DMS 273 (cell line): ENCODE measurements around the gene ARL3.
A peak's percentile ranks its signal among the peaks of the same experiment; 100 is the strongest.
"Not testable (repeated sequence)": the region's sequence is repeated elsewhere in the genome, so short reads cannot be mapped to it uniquely, and the experiment has no call there.

ENCODE experiments used
- DNase-seq: peaks from one replicate; lab custom pipeline; 2025; ENCODE audit not compliant: unreplicated experiment; lab: John Stamatoyannopoulos, UW

The ARL3 gene

DNA sequence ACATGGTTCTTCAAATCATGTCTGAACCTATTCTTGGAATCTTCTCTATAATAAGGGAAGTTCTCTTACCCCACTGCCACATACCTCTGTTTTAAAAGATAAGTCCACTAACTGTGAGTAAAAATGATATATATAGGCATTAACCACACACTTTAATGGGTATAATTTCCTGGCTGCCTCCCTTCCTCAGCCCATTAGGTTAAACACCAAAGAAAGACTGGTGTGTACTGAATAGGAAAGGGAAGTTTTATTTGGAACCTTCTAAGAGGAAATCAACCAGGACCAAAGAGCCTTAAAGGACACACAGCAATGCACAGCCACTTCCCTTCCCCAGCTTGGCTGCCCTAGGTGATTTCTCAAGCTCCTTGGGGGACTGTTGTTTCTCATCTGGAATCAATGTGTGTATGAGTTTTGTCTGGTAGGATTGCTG lies 24.5 kb upstream of the ARL3 start:
- no peak for DNase-seq

DNA sequence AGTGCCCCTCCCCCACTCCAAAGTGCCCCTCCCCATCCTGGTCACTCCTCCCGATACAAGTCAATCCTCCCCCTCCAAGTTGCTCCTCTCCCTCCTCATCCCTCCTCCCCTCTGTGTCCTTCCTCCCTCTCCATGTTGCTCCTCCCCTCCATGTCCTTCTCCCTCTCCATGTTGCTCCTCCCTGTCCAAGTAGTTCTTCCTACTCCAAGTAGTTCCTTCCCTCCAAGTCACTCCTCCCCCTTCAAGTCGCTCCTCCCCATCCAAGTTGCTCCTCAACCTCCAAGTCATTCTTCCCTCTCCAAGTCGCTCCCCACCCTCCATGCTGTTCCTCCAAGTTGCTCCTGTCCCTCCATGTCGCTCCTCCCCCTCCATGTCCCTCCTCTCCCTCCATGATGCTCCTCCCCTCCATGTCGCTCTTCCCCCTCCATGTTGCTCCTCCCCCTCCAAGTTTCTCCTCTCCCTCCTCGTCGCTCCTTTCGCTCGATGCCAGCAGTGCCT lies 20.9 kb upstream of the ARL3 start:
- DNase-seq, result no peak

DNA sequence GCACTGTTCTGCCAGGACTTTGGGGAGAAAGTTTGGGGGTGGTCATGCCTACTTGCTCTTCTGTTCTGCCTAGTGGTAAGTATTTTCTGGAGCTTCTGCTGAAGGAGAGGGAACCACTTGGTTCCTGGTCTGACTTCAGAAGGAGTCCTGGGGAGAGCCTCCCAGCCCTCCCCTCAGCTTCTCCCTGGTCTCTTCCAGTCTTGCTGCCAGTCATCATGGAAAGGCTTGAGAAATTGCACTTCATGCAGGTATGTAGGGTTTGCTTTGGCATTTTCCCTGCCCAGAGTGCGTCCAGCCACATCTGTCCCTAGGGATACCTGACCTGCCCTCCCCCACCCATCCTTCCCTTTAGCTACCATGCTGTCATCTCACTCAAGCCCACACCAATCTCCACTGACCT lies 18.5 kb upstream of the ARL3 start:
- DNase-seq, result no peak

DNA sequence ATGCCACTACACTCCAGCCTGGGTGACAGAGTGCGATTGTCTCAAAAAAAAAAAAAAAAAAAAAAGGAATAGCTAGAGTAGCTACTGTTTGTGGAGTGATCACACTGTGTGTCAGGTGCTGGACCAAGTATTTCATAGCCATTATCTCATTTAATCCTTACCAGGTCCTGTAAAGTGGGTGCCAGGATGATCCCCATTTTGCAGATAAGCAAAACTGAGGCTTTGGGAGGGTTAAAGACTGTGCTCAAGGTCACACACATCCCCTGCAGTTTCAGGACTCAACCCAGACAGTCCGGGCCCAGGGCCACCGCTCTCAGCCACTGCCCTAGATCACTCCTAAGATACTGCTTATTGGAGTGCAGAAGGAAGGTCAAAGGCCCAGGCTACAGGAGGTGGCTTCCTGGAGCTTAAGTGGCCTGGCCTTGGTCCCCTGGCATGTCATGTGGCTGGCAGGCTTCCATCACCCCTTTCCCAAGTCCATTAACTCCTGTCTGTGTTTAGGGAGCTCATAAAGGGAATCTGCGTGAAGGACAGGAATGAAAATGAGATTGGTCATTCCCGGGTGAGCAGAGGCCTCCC lies 17.1 kb upstream of the ARL3 start:
- no peak for DNase-seq

DNA sequence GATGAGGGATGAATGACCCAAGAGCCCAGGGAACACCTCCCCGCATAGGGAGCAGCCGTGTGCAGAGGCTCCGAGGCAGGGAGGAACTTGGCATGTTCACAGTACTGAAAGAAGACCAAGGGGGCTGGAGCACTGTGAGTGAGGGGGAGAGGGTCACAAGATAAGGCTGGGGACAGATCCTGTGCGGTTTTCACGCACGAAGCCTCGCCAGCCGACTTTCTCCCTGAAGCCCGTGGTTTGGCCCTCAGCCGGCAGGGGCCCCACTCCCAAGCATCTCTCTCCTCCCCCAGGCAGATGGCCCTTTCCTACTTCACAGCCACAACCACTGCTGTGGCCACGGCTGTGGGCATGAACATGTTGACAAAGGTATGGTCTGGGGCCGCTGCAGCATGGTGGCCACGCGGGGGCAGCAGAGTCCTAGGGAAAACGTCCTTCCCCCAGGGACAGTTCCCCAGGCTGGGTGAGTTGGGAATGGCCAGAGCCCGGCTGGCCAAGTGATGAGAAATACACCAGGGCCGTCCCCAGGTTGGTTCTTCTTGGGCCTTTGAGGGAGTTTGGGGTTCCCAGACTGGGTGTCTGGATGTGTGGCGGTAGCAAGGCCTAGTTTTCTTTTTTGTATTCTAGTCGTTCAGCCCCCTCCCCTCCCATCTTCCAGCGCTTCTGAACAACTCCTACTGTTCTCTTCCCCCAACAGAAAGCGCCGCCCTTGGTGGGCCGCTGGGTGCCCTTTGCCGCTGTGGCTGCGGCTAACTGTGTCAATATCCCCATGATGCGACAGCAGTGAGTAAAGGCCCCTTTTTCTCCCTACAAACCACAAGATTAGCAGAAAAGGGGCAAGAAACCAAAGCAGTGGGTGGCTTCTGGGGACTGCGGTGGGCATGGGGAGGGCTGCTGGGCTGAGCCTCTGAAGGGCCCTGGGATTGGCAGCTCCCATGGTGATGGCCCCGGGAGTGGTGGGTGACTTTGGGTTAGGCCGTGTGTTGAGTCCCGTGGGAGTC lies 15.1 kb upstream of the ARL3 start:
- peak; percentile 84 for DNase-seq

DNA sequence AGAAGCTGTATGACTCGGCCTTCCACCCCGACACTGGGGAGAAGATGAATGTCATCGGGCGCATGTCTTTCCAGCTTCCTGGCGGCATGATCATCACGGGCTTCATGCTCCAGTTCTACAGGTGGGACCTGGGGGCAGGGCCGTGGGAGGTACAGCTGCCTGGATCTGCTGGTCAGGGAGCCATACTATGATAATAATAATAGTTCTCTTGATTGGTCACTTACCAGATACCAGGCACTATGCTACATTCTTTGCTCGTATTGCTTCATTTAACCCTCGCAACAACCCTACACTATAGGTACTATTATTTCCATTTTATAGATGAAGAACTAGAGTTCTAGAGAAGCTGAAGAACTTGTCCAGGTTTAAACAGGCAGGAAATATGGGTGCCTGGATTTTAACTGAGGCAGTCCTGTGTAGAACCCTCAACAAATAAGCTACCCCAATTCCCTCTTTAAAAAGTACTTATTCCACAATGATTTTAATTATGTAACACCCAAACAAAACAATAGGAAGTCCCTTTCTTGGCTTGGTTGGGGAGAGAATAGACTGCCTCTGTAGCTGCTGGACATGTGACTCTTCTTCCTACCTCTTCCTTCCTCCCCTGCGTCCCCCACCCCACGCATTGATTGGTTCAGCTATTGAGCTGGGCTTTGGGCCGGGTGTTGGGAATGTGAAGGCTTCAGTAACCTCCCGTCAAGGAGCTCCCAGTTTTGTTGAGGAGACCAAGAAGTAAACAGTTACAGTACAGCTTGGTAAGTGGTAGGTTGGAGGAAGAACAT lies 13.0 kb upstream of the ARL3 start:
- DNase-seq, result no peak

DNA sequence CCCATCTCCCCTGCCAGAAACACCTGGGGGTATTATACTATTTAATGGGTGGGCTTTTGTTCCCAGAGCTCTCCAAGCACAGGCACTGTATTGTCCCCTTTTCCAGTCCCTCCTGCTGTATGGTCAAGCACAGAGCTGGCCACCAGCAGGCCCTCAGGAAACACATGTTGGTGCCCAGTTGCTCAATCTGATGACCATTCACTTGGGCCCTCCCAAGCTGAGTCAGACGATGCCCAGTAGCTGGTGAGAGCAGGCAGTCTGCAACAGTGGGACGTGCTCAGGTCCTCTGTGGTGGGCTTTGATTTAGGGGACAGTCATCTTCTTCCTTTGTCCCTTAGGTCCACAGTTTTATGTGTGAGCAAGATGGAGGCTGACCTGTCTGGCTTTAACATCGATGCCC lies 12.1 kb upstream of the ARL3 start:
- DNase-seq, result no peak

DNA sequence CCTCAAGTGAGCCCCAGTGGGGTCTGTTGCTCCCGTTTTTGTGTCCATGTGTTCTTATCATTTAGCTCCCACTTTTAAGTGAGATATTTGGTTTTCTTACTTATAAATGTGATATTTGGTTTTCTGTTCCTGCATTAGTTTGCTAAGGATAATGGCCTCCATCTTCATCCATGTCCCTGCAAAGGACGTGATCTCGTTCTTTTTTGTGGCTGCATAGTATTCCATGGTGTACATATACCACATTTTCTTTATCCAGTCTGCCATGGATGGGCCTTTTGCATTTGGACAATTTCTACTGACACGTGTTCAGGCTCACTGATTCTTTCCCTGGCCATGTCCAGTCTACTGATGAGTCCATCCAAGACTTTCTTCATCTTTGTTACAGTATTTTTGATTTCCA lies 9.8 kb upstream of the ARL3 start:
- no peak for DNase-seq

DNA sequence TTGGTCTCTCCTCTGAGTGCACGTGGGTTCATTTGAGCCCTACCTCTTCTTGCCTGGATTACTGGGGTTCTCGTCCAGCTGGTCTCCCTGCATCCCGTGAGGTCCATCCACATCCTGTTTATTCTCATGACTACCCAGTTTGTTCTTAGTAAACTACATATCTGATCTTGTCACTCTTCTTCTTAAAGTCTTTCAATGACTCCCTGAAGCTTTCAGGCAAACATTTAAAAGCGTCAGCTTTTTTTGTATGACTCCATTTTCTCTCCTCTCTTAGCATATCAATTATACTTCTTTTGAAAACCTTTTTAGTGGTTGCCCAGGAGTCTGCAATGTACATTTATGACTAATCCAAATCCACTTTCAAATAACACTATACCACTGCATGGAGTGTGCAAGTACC lies 7.8 kb upstream of the ARL3 start:
- DNase-seq, result no peak

DNA sequence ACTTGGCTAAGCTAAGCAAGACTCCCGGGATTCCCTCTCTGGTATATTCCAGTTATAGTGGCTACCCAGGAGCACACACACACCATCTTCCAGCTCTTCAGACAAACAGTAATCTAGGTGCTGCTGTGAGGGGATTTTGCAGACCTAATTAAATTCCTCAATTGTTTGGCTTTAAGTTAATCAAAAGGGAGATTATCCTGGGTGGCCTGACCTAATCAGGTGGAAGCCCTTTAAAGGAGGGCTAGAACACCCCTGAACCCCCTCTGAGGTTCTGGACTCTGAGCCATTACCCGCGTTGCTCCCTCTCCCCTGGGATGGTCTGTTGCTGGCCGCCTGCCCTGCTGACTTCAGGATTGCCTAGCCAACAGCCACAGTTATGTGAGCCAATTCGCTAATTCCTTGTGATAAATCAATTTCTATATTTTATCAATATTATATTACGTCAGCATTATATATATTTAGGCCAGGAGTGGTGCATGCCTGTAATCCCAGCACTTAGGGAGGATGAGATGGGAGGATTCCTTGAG lies 6.6 kb upstream of the ARL3 start:
- DNase-seq, result no peak

DNA sequence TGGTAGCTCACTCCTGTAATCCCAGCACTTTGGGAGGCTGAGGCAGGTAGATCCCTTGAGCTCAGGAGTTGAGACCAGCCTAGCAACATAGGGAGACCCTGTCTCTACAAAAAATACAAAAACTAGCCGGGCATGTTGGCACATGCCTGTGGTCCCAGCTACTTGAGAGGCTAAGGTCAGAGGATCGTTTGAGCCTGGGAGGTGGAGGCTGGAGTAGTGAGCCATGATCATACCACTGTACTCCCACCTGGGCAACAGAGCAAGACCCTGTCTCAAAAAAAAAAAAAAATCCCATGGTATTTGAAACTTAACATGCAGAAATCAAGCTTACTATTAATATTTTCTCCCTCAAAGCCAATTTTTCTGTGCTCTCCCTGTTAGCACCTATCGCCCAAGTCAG lies 6.1 kb upstream of the ARL3 start:
- no peak for DNase-seq

DNA sequence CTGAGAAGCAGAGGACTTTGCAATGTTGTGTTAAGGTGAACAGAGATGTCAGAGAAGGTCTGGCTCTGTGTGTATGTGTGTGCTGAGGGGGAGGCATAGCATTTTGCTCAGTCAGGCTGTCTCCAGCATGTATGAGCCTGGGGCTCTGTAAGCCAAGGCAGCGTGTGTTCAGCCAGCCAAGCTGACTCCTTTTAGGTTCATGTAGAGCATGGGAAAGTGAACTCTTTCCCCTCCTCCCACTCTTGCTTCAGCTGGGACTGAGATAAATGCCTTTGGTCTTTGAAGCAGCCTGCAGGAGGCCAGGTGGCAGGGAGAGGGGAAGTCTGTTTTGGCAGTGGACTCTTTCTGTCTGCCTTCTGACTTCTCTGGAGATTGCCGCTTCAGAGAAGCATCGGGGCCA lies 4.0 kb upstream of the ARL3 start:
- DNase-seq, result peak; percentile 58

DNA sequence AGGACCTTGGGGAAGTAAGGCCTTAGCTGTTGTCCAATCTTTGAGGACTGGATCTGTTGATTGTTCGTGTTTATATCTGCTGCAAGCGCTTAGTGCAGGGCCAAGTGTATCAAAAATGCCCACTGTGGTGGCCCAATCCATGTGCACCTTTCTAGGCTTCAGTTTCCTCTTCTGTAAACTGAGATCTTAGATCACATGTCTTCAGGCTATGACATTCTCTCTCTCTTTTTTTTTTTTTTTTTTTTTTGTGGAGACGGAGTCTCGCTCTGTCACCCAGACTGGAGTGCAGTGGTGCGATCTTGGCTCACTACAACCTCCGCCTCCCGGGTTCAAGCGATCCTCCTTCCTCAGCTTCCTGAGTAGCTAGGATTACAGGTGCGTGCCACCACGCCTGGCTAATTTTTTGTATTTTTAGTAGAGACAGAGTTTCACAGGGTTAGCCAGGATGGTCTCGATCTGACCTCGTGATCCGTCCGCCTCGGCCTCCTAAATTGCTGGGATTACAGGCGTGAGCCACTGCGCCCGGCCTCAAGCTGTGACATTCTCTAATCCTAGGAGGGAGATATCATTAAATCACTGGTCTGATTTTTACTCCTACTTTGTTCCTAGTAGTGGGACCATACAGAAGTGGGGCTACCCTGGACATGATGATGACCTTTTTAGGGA lies 2.8 kb upstream of the ARL3 start:
- DNase-seq, result not testable (repeated sequence)

DNA sequence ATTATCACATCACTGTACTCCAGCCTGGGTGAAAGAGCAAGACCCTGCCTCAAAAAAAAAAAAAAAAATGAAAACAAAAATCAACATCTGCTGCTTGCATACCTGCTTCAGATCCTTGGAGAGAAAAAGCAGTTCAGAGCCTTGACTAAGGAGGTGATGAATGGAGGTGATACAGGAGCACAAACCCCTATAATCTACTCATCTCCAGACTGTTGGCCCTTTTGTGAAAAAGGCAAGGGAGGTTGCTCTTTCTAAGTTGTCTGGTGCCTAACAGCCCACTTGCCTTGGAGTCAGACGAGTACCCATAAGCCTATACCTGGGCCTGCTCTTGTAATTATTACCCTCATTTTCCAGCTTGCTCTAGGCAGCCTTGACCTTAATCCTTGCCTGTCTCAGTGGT lies 1.7 kb upstream of the ARL3 start:
- no peak for DNase-seq

DNA sequence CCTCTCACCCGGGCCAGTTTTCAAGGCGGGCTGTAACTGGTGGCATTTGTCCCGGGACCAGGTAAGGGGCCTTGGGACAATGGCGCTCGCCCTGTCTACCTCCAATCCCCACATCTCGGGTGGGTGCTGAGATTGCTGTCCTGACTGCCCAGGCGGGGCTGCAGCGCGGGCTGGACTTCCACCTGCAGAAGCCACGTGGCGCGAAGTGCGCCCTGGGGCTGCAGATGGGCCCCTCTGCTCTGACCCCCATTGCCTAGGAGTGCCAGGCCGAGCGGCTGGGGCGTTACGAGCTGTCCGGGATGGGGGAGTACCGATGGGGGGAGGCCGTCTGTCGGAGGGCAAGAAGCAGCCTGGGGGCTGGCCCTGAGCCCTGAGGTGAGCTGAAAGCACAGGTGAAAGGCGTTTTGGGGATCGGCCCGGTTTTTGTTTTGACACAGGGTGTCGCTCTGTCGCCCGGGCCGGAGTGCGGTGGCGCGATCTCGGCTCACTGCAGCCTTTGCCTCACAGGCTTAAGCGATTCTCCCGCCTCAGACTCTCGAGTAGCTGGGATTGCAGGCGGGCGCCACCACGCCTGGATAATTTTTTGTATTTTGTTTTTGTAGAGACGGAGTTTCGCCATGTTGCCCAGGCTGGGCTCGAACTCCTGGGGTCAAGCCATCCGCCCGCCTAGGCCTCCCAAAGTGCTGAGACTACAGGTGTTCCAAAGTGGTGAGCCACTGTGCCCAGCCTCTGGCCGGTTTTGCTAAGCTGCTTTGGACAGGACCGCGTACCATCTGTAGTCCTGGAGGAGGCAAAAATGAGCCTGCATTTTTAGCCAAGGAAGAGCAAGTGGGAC lies 641 bp upstream of the ARL3 start, which contains the start of gene SFXN2:
TSS of gene SFXN2 (plus strand) at position 16 of the 835 bp plus-strand sequence. CDS start 12,001 bp downstream, outside the sequence.
- DNase-seq, result peak; percentile 61

DNA sequence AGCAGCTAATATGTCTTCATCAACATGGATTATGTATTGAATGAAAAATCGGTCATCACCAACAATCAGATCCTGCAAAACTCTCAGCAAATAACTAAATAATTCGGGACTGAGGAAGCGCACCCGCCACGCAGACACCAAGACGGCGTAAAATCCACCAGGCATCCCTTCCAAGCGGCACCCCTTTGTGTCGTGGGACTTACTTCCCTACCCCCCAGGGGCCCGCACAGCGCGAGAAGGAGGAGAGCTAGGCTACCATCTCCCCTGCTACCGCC lies 721 bp downstream of the ARL3 start:
- DNase-seq, result no peak

DNA sequence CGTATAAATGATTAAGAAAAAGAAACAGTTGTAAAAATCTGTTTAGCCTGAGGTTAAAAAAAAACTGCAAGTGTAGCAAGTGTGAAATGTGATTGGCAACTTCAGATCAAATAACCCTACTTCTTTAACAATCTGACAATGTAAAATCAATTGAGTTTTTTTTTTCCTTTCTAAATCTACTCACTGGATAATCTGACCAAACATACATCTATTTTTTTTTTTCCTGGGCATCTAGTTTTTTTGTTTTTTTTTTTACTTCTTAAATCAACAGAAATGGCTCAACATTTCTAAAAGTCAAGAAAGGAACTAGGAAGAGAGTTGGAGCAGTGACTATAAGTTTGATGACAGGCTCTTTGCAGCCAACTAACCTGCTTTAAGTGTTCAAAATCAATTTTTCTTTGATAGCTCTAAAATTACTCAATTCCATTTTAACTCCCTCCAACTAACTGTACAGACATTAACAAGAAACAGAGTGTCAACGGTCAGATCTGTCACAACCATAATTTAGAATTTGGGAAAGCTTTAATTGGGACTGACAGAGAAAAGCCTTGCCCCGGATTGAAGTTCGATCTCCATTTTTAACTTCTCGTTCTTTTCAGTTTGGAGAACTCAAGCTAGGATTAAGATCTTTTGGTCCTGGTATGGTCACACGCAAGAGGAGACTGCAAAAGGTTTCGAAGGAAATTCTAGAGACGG lies 1.2 kb downstream of the ARL3 start:
- DNase-seq, result peak; percentile 37

DNA sequence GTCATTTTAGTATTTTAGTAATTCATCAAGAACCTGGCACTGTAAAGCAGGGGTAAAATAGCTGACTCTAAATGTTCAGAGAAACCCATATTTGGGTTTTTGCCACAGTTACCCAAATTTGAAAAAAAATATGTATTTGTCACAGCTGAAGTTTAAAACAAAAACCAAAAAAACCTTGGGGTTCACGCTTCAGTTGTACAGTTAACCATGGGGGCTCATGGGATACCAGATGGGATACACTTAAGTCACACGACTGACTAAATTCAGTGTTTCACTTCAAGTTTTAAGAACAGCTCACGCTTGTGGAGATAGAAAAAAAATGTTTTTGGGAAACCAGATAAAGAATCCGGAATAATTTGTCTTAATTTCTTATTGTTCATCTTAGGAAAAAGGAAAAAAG lies 2.1 kb downstream of the ARL3 start:
- DNase-seq, result no peak

DNA sequence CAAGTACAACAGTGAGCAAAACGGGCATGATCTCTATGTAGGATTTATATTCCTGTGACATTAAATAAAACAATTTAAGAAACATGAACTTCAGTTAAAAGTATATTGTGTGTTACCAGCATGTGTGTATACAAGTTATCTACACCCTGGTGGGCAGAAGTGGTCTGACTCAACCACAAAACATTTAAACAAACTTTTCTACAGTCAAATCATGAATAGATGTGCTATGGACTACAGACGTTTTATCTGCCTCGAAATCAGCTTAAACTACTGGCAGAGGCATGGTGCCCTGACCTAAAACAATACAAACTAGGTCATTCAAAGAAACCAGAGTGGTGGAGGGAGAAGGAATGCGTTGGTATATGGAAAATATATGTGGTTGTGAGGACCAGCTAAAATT lies 3.6 kb downstream of the ARL3 start:
- peak; percentile 8 for DNase-seq
